ENCODE data around the gene TAMALIN. TPM values are rescaled to one million over a fixed set of nuclear protein-coding genes. Genes with fewer than 3 reads are reported as not detected.

TAMALIN gene
- total RNA-seq (17.1 TPM), polyA plus RNA-seq (ENCODE audit: insufficient read depth in 1 of 8, insufficient read length in 8 of 8, low replicate concordance in 1 of 8) (10 to 100 TPM; 17.0 to 25.1 (median 19.6) TPM)
- long read RNA-seq, donor 1, partial matches to known transcripts = 0 of 3 reads
- long read RNA-seq, donor 1, other reads (novel, unspliced or antisense) = 0 of 3 reads
- long read RNA-seq, donor 2, partial matches to known transcripts = 0 of 3 reads
- long read RNA-seq, donor 2, other reads (novel, unspliced or antisense) = 0 of 3 reads
- long read RNA-seq, donor 3, transcript GRASP-201 (8 exons, 1,933 nt) = major isoform, 6 of 9 reads
- long read RNA-seq, donor 3, partial matches to known transcripts = 0 of 9 reads
- long read RNA-seq, donor 3, other reads (novel, unspliced or antisense) = 0 of 9 reads
- long read RNA-seq, donor 4, transcript GRASP-201 (8 exons, 1,933 nt) = major isoform, 7 of 7 reads
- long read RNA-seq, donor 4, partial matches to known transcripts = 0 of 7 reads
- long read RNA-seq, donor 4, other reads (novel, unspliced or antisense) = 0 of 7 reads
- long read RNA-seq, donor 5, transcript GRASP-201 (8 exons, 1,933 nt) = major isoform, 10 of 12 reads
- long read RNA-seq, donor 5, partial matches to known transcripts = 0 of 12 reads
- long read RNA-seq, donor 5, other reads (novel, unspliced or antisense) = 0 of 12 reads
- long read RNA-seq, donor 6, transcript GRASP-201 (8 exons, 1,933 nt) = major isoform, 13 of 15 reads
- long read RNA-seq, donor 6, partial matches to known transcripts = 0 of 15 reads
- long read RNA-seq, donor 6, other reads (novel, unspliced or antisense) = 0 of 15 reads
- long read RNA-seq, donor 7, transcript GRASP-201 (8 exons, 1,933 nt) = major isoform, 6 of 6 reads
- long read RNA-seq, donor 7, partial matches to known transcripts = 0 of 6 reads
- long read RNA-seq, donor 7, other reads (novel, unspliced or antisense) = 0 of 6 reads
- long read RNA-seq, donor 8, partial matches to known transcripts = 0 of 4 reads
- long read RNA-seq, donor 8, other reads (novel, unspliced or antisense) = 0 of 4 reads
- long read RNA-seq, donor 9, partial matches to known transcripts = 0 of 5 reads
- long read RNA-seq, donor 9, other reads (novel, unspliced or antisense) = 0 of 5 reads
- long read RNA-seq, donor 10, transcript GRASP-201 (8 exons, 1,933 nt) = major isoform, 11 of 16 reads
- long read RNA-seq, donor 10, partial matches to known transcripts = 0 of 16 reads
- long read RNA-seq, donor 10, other reads (novel, unspliced or antisense) = 0 of 16 reads
- long read RNA-seq, donor 11, partial matches to known transcripts = 0 of 4 reads
- long read RNA-seq, donor 11, other reads (novel, unspliced or antisense) = 0 of 4 reads

DNA sequence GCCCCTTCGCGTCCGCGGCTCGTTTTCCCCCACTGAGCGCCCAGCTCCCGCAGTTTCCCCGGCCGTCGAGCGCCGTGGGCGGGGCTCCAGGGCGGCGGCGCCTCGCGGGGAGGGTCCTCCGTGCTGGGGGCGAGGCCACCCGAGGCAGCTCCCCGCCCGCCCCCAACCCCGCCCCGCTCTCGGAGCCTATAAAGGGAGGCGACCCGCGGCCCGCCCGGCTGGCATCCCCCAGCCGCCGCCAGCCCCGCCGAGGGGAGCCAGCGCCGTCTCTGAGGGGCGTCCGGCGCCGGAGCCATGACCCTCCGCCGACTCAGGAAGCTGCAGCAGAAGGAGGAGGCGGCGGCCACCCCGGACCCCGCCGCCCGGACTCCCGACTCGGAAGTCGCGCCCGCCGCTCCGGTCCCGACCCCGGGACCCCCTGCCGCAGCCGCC is at the start of gene TAMALIN:
TSS of gene TAMALIN (plus strand) at position 221 of the 432 bp plus-strand sequence. CDS start at position 295, 74 bp downstream.
- DNase-seq = peak; percentile 92
- under 1% methylated on average over 54 of the region's 60 CpGs for WGBS (ENCODE audit: insufficient coverage)
- peaks cover 70% of the 10 kb centered on the region for H3K4me1 ChIP-seq (ENCODE audit: control insufficient read depth, insufficient read depth, low read length)

DNA sequence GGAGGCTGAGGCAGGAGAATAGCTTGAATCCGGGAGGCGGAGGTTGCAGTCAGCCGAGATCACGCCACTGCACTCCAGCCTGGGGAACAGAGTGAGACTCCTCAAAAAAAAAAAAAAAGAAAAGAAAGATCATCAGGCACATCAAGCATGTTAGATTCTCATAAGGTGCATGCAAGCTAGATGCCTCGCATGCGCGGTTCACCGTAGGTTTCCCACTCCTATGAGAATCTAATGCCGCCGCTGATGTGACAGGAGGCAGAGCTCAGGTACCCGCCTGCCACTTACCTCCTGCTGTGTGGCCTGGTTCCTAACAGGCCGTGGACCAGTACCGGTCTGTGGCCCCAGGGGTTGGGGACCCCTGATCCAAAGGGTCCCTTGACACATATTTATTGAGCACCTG is 48.2 kb upstream of the TAMALIN start:
- Histone ChIP-seq H3K4me3 (ENCODE audit: low read length) (no peak overlapping the region), H3K9me3 (replicated peaks; ENCODE audit: control insufficient read depth, low read depth, low read length) (no peaks in the 10 kb centered on the region), H3K27ac (ENCODE audit: low read length) (no peak overlapping the region), H3K4me1 (ENCODE audit: control insufficient read depth, insufficient read depth, low read length) (peaks cover 6% of the 10 kb centered on the region), H3K36me3 (ENCODE audit: control insufficient read depth, insufficient read depth, low read length) (peaks cover 14% of the 10 kb centered on the region), H3K27me3 (ENCODE audit: control insufficient read depth, insufficient read depth, low read length) (no peaks in the 10 kb centered on the region)
- DNase-seq = no peak
- 93% methylated on average over 10 of the region's 13 CpGs for WGBS (ENCODE audit: insufficient coverage)

More for the DNA sequence above, at the start of gene TAMALIN:
- no peaks in the 10 kb centered on the region for H3K9me3 ChIP-seq (replicated peaks; ENCODE audit: control insufficient read depth, low read depth, low read length)
- H3K27ac ChIP-seq (ENCODE audit: low read length) = peak within 1 kb of the TSS; percentile 99
- H3K4me3 ChIP-seq (ENCODE audit: low read length) = peak within 1 kb of the TSS; percentile 84
- H3K36me3 ChIP-seq (ENCODE audit: control insufficient read depth, insufficient read depth, low read length) = peaks cover 12% of the 10 kb centered on the region
- H3K27me3 ChIP-seq (ENCODE audit: control insufficient read depth, insufficient read depth, low read length) = peaks cover 18% of the 10 kb centered on the region

DNA sequence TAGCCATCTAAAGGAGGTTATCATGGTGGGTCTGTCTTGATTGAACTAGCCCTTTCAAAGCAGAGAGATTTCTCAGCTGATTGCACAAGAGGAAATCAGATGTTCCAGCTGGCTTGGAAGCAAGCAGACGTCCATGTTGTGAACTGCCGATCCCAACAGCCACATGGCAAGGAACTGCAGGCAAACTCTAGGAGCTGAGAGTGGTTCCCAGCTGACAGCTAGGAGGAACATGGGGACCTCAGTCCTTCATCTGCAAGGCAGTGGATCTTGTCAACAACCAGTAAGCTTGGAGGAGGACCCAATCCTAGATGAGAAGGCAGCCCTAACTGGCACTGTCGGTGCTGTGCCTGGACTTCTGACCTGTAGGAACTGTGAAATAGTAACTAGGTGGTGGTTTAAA is 47.5 kb upstream of the TAMALIN start:
- Histone ChIP-seq H3K36me3 (ENCODE audit: control insufficient read depth, insufficient read depth, low read length) (peaks cover 14% of the 10 kb centered on the region), H3K27ac (ENCODE audit: low read length) (no peak overlapping the region), H3K4me3 (ENCODE audit: low read length) (no peak overlapping the region), H3K9me3 (replicated peaks; ENCODE audit: control insufficient read depth, low read depth, low read length) (no peaks in the 10 kb centered on the region), H3K27me3 (ENCODE audit: control insufficient read depth, insufficient read depth, low read length) (no peaks in the 10 kb centered on the region), H3K4me1 (ENCODE audit: control insufficient read depth, insufficient read depth, low read length) (peaks cover 4% of the 10 kb centered on the region)
- 37% methylated on average over 3 of the region's 3 CpGs for WGBS (ENCODE audit: insufficient coverage)
- DNase-seq = peak; percentile 32

DNA sequence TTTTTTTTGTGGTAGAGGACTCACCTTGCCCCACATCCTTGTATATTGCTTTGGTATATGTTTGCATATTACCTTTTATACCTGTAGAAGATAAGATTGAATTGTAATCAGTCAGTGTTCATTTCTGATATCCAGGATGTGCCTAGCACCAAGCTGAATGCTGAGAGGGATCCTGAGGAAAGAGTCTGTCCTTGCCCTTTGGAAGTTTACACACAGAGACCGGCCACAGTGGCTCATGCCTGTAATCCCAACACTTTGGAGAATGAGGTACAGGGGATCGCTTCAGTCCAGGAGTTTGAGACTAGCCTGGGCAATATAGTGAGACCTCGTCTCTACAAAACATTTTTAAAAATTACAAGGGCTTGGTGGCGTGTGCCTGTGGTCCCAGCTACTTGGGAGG is 46.8 kb upstream of the TAMALIN start:
- H3K27ac ChIP-seq (ENCODE audit: low read length) = no peak overlapping the region
- no peaks in the 10 kb centered on the region for H3K4me1 ChIP-seq (ENCODE audit: control insufficient read depth, insufficient read depth, low read length)
- DNase-seq = no peak
- H3K4me3 ChIP-seq (ENCODE audit: low read length) = no peak overlapping the region
- WGBS (ENCODE audit: insufficient coverage) = 83% methylated on average over 1 of the region's 4 CpGs
- H3K27me3 ChIP-seq (ENCODE audit: control insufficient read depth, insufficient read depth, low read length) = no peaks in the 10 kb centered on the region
- H3K9me3 ChIP-seq (replicated peaks; ENCODE audit: control insufficient read depth, low read depth, low read length) = no peaks in the 10 kb centered on the region
- peaks cover 14% of the 10 kb centered on the region for H3K36me3 ChIP-seq (ENCODE audit: control insufficient read depth, insufficient read depth, low read length)

- no peak for DNase-seq
- H3K27ac ChIP-seq (ENCODE audit: low read length) = no peak overlapping the region
- H3K27me3 ChIP-seq (ENCODE audit: control insufficient read depth, insufficient read depth, low read length) = no peaks in the 10 kb centered on the region
- H3K4me1 ChIP-seq (ENCODE audit: control insufficient read depth, insufficient read depth, low read length) = no peaks in the 10 kb centered on the region
- H3K36me3 ChIP-seq (ENCODE audit: control insufficient read depth, insufficient read depth, low read length) = peaks cover 14% of the 10 kb centered on the region
- WGBS (ENCODE audit: insufficient coverage) = no CpG with 5 or more reads among the region's 1 CpG
- H3K9me3 ChIP-seq (replicated peaks; ENCODE audit: control insufficient read depth, low read depth, low read length) = no peaks in the 10 kb centered on the region
- H3K4me3 ChIP-seq (ENCODE audit: low read length) = no peak overlapping the region
Observed at GRCh38 chr12:51960488-51960887, 46.3 kb upstream of the TAMALIN start.

- no peaks in the 10 kb centered on the region for H3K9me3 ChIP-seq (replicated peaks; ENCODE audit: control insufficient read depth, low read depth, low read length)
- 100% methylated on average over 1 of the region's 6 CpGs for WGBS (ENCODE audit: insufficient coverage)
- H3K36me3 ChIP-seq (ENCODE audit: control insufficient read depth, insufficient read depth, low read length) = peaks cover 14% of the 10 kb centered on the region
- no peaks in the 10 kb centered on the region for H3K27me3 ChIP-seq (ENCODE audit: control insufficient read depth, insufficient read depth, low read length)
- no peak overlapping the region for H3K27ac ChIP-seq (ENCODE audit: low read length)
- no peaks in the 10 kb centered on the region for H3K4me1 ChIP-seq (ENCODE audit: control insufficient read depth, insufficient read depth, low read length)
- no peak for DNase-seq
- no peak overlapping the region for H3K4me3 ChIP-seq (ENCODE audit: low read length)
Observed at GRCh38 chr12:51960890-51961289, 45.9 kb upstream of the TAMALIN start.

DNA sequence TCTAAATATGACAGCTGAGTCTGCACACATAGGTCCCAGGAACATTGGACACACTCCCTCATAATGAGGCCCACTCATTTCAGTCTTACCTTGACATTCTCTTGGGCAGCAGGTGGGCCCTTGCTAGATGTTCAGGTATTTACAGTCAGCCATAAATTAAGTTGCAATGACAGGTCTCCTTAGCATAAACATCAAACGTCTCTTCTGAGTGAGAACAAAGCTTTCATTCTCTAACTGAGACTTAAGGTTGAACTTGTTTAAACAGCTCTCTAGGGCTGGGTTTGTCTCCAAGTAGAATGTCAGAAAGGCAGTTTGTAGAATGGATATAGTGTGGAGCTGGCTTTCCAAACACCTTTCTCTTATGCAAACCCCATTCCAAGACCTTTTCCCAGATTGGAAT is 44.9 kb upstream of the TAMALIN start:
- Histone ChIP-seq H3K27ac (ENCODE audit: low read length) (no peak overlapping the region), H3K4me3 (ENCODE audit: low read length) (no peak overlapping the region), H3K36me3 (ENCODE audit: control insufficient read depth, insufficient read depth, low read length) (peaks cover 14% of the 10 kb centered on the region), H3K27me3 (ENCODE audit: control insufficient read depth, insufficient read depth, low read length) (no peaks in the 10 kb centered on the region), H3K9me3 (replicated peaks; ENCODE audit: control insufficient read depth, low read depth, low read length) (no peaks in the 10 kb centered on the region), H3K4me1 (ENCODE audit: control insufficient read depth, insufficient read depth, low read length) (no peaks in the 10 kb centered on the region)
- WGBS (ENCODE audit: insufficient coverage) = no CpG with 5 or more reads among the region's 1 CpG
- no peak for DNase-seq

- Histone ChIP-seq H3K4me1 (ENCODE audit: control insufficient read depth, insufficient read depth, low read length) (no peaks in the 10 kb centered on the region), H3K27ac (ENCODE audit: low read length) (no peak overlapping the region), H3K27me3 (ENCODE audit: control insufficient read depth, insufficient read depth, low read length) (no peaks in the 10 kb centered on the region), H3K9me3 (replicated peaks; ENCODE audit: control insufficient read depth, low read depth, low read length) (no peaks in the 10 kb centered on the region), H3K36me3 (ENCODE audit: control insufficient read depth, insufficient read depth, low read length) (peaks cover 14% of the 10 kb centered on the region), H3K4me3 (ENCODE audit: low read length) (no peak overlapping the region)
- no peak for DNase-seq
- 79% methylated on average over 2 of the region's 3 CpGs for WGBS (ENCODE audit: insufficient coverage)
Observed at GRCh38 chr12:51962737-51963136, 44.0 kb upstream of the TAMALIN start.

- no peak for DNase-seq
- Histone ChIP-seq H3K36me3 (ENCODE audit: control insufficient read depth, insufficient read depth, low read length) (peaks cover 14% of the 10 kb centered on the region), H3K4me1 (ENCODE audit: control insufficient read depth, insufficient read depth, low read length) (no peaks in the 10 kb centered on the region), H3K27ac (ENCODE audit: low read length) (no peak overlapping the region), H3K4me3 (ENCODE audit: low read length) (no peak overlapping the region), H3K27me3 (ENCODE audit: control insufficient read depth, insufficient read depth, low read length) (no peaks in the 10 kb centered on the region), H3K9me3 (replicated peaks; ENCODE audit: control insufficient read depth, low read depth, low read length) (no peaks in the 10 kb centered on the region)
- whole genome bisulfite sequencing (ENCODE audit: insufficient coverage) = no CpG with 5 or more reads among the region's 4 CpGs
Observed at GRCh38 chr12:51963477-51963876, 43.3 kb upstream of the TAMALIN start.
